Lower leg skin (tissue), 3 donors: ENCODE data around the gene C1orf35.

Experiments used
- POLR2A ChIP-seq, 2 donors: fragments of 450-650 bp; IDR thresholded peaks; one replicate each; pipeline ENCODE4 v1.6.1; 2016 to 2017; ENCODE audit warnings: antibody characterized with exemption in 2 of 2, mild to moderate bottlenecking in 1 of 2, moderate library complexity in 1 of 2
- TF ChIP-seq, protein P1 (sequence below), 3 donors: fragments of 450-650 bp; IDR thresholded peaks; one replicate each; pipeline ENCODE4 v1.5.1; 2016; ENCODE audit warnings: antibody characterized with exemption in 3 of 3, mild to moderate bottlenecking in 3 of 3, moderate library complexity in 2 of 3

GRCh38 chr1:228144993-228145343, 41.8 kb upstream of the C1orf35 start:
- TF ChIP-seq, protein P1, sequence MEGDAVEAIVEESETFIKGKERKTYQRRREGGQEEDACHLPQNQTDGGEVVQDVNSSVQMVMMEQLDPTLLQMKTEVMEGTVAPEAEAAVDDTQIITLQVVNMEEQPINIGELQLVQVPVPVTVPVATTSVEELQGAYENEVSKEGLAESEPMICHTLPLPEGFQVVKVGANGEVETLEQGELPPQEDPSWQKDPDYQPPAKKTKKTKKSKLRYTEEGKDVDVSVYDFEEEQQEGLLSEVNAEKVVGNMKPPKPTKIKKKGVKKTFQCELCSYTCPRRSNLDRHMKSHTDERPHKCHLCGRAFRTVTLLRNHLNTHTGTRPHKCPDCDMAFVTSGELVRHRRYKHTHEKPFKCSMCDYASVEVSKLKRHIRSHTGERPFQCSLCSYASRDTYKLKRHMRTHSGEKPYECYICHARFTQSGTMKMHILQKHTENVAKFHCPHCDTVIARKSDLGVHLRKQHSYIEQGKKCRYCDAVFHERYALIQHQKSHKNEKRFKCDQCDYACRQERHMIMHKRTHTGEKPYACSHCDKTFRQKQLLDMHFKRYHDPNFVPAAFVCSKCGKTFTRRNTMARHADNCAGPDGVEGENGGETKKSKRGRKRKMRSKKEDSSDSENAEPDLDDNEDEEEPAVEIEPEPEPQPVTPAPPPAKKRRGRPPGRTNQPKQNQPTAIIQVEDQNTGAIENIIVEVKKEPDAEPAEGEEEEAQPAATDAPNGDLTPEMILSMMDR (IDR thresholded peaks at IDR 0.05) = no peak
- TF ChIP-seq POLR2A (IDR thresholded peaks at IDR 0.05) = no peak
